IPS-20b (cell line): ENCODE data around the gene TMX2.
A peak's percentile ranks its signal among the peaks of the same experiment; 100 is the strongest.

Experiments
- H3K27ac ChIP-seq: one replicate; pipeline ENCODE4 v1.5.1; 2013; ENCODE audit warnings: low read length
- H3K27me3 ChIP-seq: 2 replicates; pipeline ENCODE4 v1.6.1; 2013; ENCODE audit warnings: mild to moderate bottlenecking, low read length, inconsistent platforms; ENCODE audit not compliant: insufficient read depth
- H3K36me3 ChIP-seq: 2 replicates; pipeline ENCODE4 v1.6.1; 2013; ENCODE audit warnings: low read depth, mild to moderate bottlenecking, inconsistent platforms, low read length, moderate library complexity; ENCODE audit not compliant: insufficient read depth
- H3K4me1 ChIP-seq: 2 replicates; pipeline ENCODE4 v1.6.1; 2013; ENCODE audit warnings: mild to moderate bottlenecking, control low read depth, inconsistent platforms, low read length, moderate library complexity; ENCODE audit not compliant: insufficient read depth
- H3K4me3 ChIP-seq: 2 replicates; pipeline ENCODE4 v1.5.1; 2013; ENCODE audit warnings: mild to moderate bottlenecking, low read length, inconsistent platforms
- H3K9ac ChIP-seq: 2 replicates; pipeline ENCODE4 v1.6.1; 2013; ENCODE audit warnings: low read depth, mild to moderate bottlenecking, inconsistent platforms, low read length, moderate library complexity
- H3K9me3 ChIP-seq: 2 replicates; pipeline ENCODE4 v1.6.1; 2013; ENCODE audit warnings: mild to moderate bottlenecking, low read depth, low read length, inconsistent platforms; ENCODE audit not compliant: insufficient read depth

The TMX2 gene

GRCh38 chr11:57712256-57713150 is at the start of gene TMX2:
TMX2 (plus strand) TSS chr11:57712593; CDS start chr11:57712619, 26 bp downstream.
- Histone ChIP-seq H3K27me3 (no peaks in the 10 kb centered on the region), H3K9ac (peak within 1 kb of the TSS; percentile 98), H3K4me3 (peak within 1 kb of the TSS; percentile 98), H3K4me1 (peaks cover 7% of the 10 kb centered on the region; the same call in 1 of the 2 replicates), H3K36me3 (peaks cover 8% of the 10 kb centered on the region; the same call in 1 of the 2 replicates), H3K9me3 (no peaks in the 10 kb centered on the region), H3K27ac (peak within 1 kb of the TSS; percentile 88)

DNA sequence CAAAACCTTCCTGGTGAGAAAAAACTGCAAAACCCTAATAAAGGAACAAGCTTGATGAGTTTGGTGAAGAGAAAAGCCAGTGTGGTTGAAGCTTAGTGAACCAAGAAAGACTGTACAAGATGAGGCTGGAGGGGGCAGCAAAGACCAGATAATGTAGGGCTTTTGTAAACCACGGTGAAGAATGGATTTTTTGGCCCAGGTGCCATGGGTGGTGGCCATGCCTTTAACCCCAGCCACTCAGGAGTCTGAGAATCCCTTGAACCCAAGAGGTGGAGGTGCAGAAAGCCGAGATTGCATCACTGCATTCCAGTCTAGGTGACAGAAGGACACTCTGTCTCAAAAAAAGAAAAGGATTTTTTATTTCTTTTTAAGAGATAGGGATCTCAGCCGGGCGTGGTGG is 49.5 kb upstream of the TMX2 start:
- H3K36me3 ChIP-seq: peaks cover 35% of the 10 kb centered on the region
- H3K4me3 ChIP-seq: no peak overlapping the region
- H3K9ac ChIP-seq: no peak overlapping the region
- H3K27ac ChIP-seq: no peak overlapping the region
- no peaks in the 10 kb centered on the region for H3K9me3 ChIP-seq
- H3K4me1 ChIP-seq: 0 out of 2 replicates have a peak, but pooled peaks cover 2% of the 10 kb centered on the region
- H3K27me3 ChIP-seq: no peaks in the 10 kb centered on the region

GRCh38 chr11:57663975-57664374 is 48.4 kb upstream of the TMX2 start:
- no peak overlapping the region for H3K27ac ChIP-seq
- H3K4me3 ChIP-seq: no peak overlapping the region
- peaks cover 35% of the 10 kb centered on the region for H3K36me3 ChIP-seq
- H3K9me3 ChIP-seq: no peaks in the 10 kb centered on the region
- H3K27me3 ChIP-seq: no peaks in the 10 kb centered on the region
- H3K9ac ChIP-seq: no peak overlapping the region
- H3K4me1 ChIP-seq: no peaks in the 10 kb centered on the region

DNA sequence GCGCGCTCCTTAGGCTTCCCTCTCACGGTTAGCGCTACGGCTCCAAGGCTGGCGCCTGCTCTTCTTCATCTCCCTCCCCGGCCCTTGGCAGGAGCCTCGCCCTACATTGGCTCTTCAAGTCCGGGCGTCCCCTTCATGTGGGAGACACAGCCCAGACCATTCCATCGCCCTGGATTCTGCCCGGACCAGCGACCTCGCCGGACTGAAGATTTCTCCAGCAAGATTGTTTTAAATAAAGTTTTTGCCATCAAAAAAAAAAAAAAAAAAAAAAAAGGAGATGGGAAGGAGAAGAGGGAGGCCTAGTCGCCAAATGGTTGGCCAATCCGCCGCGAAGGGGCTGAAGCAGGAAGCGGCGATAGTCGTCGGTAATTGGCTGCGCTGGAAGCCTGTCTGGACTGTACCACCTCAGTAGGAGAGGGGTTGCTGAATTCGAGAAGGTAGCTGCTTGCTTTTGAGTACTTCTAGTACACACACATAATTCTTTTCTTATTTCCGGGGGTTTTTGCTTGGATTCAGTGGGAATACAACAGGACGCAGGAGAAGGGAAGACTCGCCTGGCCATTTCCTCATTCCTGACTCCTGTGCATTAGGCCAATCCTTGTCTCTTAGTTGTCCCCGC is 45.2 kb upstream of the TMX2 start:
- H3K27me3 ChIP-seq: no peaks in the 10 kb centered on the region
- no peaks in the 10 kb centered on the region for H3K9me3 ChIP-seq
- peak overlapping the region; percentile 99 for H3K9ac ChIP-seq
- H3K4me1 ChIP-seq: no peaks in the 10 kb centered on the region
- peak overlapping the region; percentile 99 for H3K4me3 ChIP-seq
- peak overlapping the region; percentile 95 for H3K27ac ChIP-seq
- H3K36me3 ChIP-seq: peaks cover 16% of the 10 kb centered on the region

- peak within 1 kb of the TSS; percentile 99 for H3K9ac ChIP-seq
- H3K27me3 ChIP-seq: no peaks in the 10 kb centered on the region
- H3K4me3 ChIP-seq: peak within 1 kb of the TSS; percentile 99
- peak within 1 kb of the TSS; percentile 95 for H3K27ac ChIP-seq
- no peaks in the 10 kb centered on the region; the same call in 1 of the 2 replicates for H3K4me1 ChIP-seq
- peaks cover 17% of the 10 kb centered on the region for H3K36me3 ChIP-seq
- no peaks in the 10 kb centered on the region for H3K9me3 ChIP-seq
Observed at GRCh38 chr11:57667736-57668433, 44.5 kb upstream of the TMX2 start, which contains the start of gene ZDHHC5. ZDHHC5 (plus strand) TSS chr11:57668114; CDS start chr11:57673091, 4,977 bp downstream.

GRCh38 chr11:57668434-57668782 is 44.0 kb upstream of the TMX2 start:
- Histone ChIP-seq H3K27me3 (no peaks in the 10 kb centered on the region), H3K9ac (peak overlapping the region; percentile 99), H3K4me1 (peaks cover 4% of the 10 kb centered on the region; the same call in 1 of the 2 replicates), H3K36me3 (peaks cover 22% of the 10 kb centered on the region), H3K27ac (peak overlapping the region; percentile 95), H3K9me3 (no peaks in the 10 kb centered on the region), H3K4me3 (peak overlapping the region; percentile 99)

DNA sequence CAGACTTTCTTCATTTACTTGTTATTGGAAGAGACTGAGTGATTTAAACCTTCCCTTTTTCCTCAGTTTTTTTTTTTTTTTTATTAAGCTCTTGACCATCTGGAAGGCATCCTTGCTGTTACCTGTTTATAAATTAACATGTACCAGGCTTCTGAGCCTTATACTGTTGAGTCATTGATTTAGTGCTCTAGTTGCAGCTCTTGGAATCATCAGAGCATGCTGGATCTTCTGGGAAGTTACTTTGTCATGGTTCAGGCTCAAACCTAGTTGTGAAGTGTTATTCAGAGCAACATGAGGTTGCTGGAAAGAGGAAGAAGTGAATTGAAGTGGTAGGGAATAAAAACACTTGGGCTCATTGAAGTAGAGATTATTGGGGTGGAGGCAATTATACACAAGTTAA is 38.1 kb upstream of the TMX2 start:
- Histone ChIP-seq H3K4me1 (peaks cover 4% of the 10 kb centered on the region; the same call in 1 of the 2 replicates), H3K9me3 (no peaks in the 10 kb centered on the region), H3K36me3 (peaks cover 59% of the 10 kb centered on the region), H3K9ac (no peak overlapping the region), H3K4me3 (no peak overlapping the region), H3K27ac (no peak overlapping the region), H3K27me3 (no peaks in the 10 kb centered on the region)

DNA sequence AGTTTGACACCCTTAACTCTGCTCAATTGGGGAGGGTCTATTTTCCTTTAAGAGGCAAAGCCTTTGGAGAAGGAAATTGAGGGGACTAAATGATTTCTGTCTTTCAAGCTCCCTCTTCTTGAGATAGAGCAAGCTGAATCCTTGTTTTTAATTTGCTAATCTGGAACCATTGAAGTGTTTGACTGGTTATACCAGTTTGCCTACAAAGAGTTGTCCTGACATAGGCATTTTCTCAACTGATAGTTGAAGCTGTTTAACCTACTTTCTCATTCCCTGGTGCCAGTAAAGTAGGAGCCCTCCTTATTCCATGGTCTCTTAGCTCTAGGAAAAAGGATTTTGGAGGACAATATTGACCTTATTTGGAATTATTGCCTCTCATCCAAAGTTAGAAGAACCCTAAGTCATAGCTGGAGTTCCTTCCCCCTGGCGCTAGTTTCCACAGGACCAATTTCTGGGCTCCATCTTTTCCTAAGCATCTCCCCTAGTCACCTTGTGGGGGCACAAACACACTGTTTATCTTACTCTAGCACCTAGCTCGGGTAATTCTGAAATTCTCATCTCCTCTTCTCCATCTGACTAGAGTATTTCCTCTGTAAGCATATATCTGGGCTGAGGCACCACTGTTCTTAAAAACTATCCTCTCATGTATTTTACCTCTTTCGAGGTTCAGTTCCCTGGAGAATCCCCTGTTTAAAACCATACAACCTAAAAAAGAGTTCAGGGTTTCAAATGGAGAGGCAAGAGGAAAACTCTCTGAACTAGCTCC is 37.0 kb upstream of the TMX2 start:
- Histone ChIP-seq H3K4me1 (peaks cover 4% of the 10 kb centered on the region; the same call in 1 of the 2 replicates), H3K27me3 (no peaks in the 10 kb centered on the region), H3K9ac (no peak overlapping the region), H3K4me3 (no peak overlapping the region; the same call in 1 of the 2 replicates), H3K36me3 (peaks cover 67% of the 10 kb centered on the region), H3K9me3 (no peaks in the 10 kb centered on the region), H3K27ac (no peak overlapping the region)

DNA sequence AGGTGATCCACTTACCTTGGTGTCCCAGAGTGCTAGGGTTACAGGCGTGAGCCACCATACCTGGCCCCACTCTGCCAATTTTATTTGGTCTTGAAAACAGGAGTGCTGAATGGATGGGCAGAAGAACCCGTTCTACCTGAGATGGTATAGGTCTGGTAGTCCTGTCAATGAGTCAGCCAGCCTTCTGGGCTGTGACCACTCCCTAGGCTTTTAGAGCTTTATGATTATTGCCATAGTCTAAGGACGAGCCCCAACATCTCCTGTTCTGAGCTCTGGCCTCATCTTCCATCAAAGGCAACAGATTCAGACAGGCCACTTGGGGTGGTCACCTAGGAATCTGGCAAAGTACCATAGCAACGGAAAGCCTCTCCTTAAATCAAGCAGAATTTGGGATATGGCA is 33.0 kb upstream of the TMX2 start:
- Histone ChIP-seq H3K36me3 (peaks cover 75% of the 10 kb centered on the region), H3K27me3 (no peaks in the 10 kb centered on the region), H3K27ac (no peak overlapping the region), H3K9me3 (no peaks in the 10 kb centered on the region), H3K4me3 (no peak overlapping the region), H3K9ac (no peak overlapping the region), H3K4me1 (no peaks in the 10 kb centered on the region)

DNA sequence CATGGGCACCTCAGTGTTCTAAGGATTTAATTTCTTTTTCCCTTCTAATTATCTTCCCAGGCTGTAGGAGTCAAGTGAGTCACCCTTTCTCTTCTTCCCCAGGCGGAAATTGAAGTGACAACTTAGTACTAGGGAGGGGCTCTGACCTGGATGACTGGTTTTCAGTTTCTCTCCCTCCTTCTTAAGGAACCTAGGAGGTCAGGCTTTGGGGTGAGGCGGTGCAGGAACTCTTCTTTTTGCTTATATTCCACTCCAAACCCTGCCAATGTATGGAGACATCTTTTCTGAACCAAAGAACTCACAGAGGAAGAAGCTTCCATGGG is 31.9 kb upstream of the TMX2 start:
- Histone ChIP-seq H3K27ac (no peak overlapping the region), H3K9ac (no peak overlapping the region), H3K36me3 (peaks cover 73% of the 10 kb centered on the region), H3K4me1 (no peaks in the 10 kb centered on the region), H3K27me3 (no peaks in the 10 kb centered on the region), H3K9me3 (no peaks in the 10 kb centered on the region), H3K4me3 (no peak overlapping the region)

GRCh38 chr11:57681168-57681567 is 31.2 kb upstream of the TMX2 start:
- Histone ChIP-seq H3K9ac (no peak overlapping the region), H3K4me3 (no peak overlapping the region), H3K36me3 (peaks cover 73% of the 10 kb centered on the region), H3K4me1 (no peaks in the 10 kb centered on the region), H3K27me3 (no peaks in the 10 kb centered on the region), H3K27ac (no peak overlapping the region), H3K9me3 (no peaks in the 10 kb centered on the region)
